SHP77 (cell line): ENCODE data around the gene TANC1.

Experiments used
- DNase-seq, 2 experiments: peaks; one replicate each; lab custom pipeline; 2025; lab: John Stamatoyannopoulos, UW

The TANC1 gene

DNA sequence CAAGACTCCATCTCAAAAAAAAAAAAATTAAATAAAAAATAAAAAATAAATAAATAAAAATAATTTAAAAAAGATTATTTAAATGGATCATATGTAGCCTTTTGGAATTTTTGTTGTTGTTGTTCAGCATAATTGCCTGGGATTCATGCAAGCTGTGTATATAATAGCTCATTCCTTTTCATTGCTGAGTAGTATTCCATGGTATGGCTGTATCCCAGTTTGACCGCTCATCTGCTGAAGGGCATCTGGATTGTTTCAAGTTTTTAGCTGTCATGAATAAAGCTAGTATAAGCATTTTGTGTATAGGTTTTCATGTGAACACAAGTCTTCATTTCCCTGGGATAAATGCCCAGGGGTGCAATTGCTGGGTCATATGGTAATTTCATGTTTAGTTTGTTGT lies 6.4 kb upstream of the TANC1 start:
- no peak for DNase-seq

GRCh38 chr2:158963071-158963470 lies 5.4 kb upstream of the TANC1 start:
- no peak for DNase-seq

DNA sequence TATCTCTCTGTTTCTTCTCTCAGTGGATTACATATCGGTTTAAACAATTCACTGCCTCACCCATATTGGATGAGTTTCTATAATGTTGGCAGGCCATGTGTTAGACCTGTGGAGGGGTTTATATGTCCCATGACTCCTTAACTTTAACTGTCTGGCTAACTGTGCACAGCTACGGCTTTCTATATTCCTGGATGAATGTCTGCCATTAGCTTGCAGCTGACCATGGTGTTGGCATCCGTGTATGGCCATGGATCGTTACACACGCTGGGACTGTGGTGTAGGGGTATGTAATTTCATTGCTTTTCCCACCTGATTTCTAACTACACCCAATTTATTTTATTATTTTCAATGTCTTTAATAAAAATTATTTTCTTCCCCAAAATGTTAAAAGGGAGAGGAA lies 3.3 kb upstream of the TANC1 start:
- DNase-seq, result no peak

DNA sequence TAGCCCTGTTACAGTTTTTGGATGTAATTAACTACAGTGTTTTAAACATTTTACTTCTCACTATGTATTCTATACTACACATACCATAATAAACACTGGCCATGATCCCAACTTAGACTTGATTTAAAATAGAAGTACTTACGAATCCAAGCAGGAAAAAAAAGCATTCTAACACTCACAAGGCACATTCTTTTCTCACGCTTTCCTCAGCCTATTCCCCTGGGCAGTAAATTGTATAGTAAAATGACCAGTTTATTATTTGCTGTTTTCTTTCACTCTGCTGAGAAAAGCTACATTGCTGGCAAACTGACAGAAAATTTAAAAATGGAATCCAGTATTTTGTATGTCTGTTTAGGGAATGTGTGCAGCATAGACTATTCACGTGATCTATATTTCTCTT lies 2.8 kb upstream of the TANC1 start:
- no peak for DNase-seq

DNA sequence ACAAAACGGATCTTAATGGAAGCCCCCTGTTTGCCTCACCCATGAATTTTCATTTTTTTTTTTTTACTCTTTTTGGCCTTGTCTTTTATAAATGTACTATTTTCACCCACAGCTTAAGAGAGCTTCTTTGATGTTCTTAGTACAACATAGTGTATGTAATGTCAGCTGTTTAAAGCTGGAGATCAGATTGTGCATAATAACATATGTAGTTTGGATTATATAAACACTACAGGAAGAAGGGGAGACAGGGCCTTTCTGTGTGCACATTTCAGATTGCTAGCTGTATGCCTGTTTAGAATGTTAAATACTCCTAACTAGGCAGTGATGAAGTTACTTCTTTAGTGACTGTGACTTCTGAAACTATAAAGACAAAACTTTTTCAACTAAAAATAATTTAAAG lies 2.1 kb upstream of the TANC1 start:
- DNase-seq, result no peak

DNA sequence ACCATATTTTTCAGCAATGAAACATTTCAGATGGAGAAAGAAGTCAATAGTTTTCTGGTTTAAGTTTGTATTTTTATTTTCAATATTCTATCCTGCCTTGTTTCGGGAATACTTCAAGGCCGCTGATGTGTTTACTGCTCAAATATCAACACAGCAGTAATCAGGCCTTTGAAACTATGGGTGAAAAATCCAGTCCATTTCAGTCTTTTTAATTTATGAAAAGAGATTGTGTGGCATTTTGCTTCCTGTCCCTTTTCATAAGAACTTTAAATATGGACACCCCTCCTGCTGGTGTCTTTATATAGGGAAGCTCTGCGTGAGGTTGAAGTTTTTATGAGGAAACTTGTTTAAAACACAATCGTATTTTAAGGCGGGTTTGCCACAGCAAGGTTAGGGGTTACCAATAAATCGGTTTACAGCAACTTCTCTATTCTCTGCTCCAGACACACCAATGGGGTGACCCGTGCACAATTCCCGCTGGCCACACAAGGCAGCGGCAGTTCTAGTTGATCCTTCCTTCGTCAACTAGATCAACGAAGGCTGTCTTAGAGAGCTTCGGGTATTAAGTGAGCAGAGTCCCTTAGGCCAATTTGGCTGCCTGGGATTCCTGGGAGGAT lies 1.2 kb upstream of the TANC1 start:
- peak in 1 of 2 experiments; percentile 75 for DNase-seq

DNA sequence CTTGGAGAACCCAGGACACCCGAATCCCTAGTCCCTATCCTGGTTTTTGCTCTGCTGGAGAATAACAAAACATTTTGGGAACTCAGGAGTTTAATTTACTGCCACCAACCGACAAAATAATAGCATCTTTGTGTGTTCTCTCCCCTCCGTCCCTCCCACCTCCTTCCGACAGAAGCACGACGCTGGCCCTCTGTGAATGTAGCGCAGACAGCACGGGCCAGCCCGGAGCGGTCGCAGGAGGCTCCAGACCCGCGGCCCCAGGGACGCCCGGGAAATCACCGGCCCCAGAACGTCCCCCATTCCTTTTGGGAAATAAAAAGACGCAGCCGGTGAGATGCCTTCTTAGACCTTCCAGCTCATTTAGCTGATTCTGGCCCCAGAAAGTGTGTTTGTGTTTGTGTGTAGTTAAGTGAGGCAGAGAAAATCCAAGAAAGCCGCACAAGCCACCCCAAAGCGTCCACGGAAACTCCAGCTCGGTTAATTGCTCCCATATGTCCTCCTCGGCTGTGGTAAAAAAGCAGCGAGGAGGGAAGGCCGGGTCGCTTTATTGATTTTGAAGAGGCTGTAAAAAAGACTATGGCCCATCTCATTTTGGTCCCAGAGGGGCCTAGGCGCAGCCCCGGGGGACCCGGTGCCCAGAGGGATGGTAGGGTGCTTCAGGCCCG lies 577 bp upstream of the TANC1 start:
- DNase-seq, result peak; percentile 30 to 75

DNA sequence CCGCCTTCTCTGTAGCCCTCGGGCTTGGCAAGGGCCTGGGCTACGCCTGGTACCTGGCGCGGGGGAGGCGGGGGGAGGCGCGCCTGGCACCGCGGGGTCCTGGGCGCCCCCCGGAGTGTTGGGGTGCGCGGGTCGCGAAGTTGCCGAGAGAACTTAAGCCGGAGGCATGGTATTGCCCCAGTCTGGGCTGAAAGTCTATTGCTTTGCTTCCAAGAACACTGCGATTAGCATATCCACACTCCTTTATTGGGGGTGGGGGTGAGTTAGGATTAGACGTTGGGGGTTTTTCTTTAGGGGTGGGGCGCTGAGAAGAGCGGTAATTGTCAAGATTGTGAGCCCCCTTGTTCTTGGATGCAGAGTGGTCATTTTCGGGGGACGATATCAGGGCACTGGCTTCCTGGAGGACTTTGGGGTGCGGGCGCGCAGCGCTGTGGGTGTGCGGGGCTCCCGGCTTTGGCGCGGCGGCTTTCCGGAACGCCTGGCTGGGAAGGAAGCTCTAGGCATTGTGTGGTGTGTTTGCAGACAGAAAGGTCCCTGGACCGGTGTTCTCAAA lies 798 bp downstream of the TANC1 start:
- no peak for DNase-seq

GRCh38 chr2:158969715-158970240 lies 1.3 kb downstream of the TANC1 start:
- no peak for DNase-seq

GRCh38 chr2:158970241-158970751 lies 1.9 kb downstream of the TANC1 start:
- no peak for DNase-seq

GRCh38 chr2:158973116-158973956 lies 4.9 kb downstream of the TANC1 start:
- peak; percentile 66 to 80 for DNase-seq

DNA sequence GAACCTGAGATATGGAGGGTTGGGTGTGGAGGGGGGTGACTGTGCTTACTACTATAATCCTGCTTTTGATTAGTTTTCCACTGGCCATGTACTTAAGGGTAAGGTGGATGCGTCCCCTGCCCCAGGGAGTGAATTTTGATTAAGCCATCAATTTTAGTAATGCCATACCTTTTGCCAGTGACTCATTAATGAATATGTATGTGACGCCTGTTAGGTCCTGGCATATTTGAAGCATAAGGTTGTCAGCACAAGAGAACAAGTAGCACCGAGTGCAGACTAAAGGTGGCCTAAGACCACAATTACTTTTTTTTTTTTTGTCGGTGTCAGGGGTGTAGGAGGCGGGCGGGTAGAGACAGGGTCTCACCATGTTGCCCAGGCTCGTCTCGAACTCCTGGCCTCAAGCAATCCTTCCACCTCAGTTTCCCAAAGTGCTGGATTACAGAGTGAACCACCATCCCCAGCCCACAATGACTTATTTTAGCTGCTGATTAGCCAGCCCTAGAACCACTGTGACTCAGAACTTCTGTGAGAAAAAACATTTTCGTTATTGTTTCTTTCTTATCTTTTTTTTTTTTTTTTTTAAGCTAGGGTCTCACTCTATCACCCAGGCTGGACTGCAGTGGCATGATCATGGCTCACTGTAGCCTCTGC lies 7.0 kb downstream of the TANC1 start:
- DNase-seq, result no peak

DNA sequence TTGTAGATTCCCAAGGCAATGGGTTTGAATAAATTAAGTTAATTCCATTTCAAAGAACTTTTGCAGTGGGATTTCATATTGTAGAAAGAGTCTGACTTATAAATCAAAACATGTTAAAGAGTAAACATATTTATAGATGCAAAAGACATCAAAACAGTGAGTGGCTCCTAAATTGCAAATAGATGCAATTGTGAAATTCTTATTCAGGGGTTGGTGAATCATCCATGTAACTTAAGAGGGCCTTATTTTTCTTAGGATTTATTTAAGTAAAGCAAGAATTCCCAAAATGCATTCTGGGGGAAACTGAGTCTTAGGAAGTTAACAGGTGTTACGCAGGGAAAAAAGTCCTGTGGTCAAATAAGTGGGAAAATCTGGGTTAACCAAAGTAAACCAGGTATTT lies 11.3 kb downstream of the TANC1 start:
- no peak for DNase-seq

DNA sequence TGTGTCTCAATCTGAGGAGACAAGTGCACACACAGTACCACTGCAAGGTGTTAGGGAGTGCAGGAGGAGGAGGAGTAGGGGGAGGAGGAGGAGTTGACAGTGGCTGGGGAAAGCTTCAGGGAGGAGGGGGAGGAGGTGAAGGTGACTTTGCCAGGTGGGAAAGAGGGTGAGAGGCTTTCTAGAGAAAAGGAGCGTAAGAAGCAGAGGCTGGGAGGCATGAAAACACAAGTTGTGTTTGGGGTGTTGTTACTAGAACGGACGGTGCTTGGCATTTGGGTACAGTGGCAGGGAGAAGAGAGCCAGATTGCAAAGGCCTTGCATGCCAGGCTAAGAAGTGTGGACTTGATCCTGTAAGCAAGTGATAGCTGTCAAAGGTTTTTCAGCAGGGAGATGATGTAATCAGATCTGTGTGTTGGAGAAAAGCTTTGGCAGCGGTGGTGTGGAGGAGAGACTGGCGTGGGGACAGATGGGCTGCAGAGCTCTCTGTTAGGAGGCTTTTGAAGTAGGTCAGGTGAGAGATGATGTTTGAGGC lies 16.2 kb downstream of the TANC1 start:
- DNase-seq, result no peak

GRCh38 chr2:158988501-158988900 lies 20.1 kb downstream of the TANC1 start:
- DNase-seq, result no peak

DNA sequence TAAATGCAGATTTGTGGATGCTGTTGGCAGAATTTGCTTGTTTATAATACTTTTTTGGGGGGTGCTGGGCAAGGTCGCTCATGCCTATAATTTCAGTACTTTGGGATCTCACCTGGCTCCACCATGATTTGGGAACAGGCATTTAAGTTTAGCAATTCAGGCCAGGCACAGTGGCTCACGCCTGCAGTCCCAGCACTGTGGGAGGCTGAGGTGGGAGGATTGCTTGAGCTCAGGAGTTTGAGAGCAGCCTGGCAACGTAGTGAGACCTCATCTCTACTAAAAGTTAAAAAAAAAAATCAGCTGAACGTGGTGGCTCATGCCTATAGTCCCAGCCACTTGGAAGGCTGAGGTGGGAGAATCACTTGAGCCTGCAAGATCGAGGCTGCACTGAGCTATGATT lies 20.7 kb downstream of the TANC1 start:
- no peak for DNase-seq

DNA sequence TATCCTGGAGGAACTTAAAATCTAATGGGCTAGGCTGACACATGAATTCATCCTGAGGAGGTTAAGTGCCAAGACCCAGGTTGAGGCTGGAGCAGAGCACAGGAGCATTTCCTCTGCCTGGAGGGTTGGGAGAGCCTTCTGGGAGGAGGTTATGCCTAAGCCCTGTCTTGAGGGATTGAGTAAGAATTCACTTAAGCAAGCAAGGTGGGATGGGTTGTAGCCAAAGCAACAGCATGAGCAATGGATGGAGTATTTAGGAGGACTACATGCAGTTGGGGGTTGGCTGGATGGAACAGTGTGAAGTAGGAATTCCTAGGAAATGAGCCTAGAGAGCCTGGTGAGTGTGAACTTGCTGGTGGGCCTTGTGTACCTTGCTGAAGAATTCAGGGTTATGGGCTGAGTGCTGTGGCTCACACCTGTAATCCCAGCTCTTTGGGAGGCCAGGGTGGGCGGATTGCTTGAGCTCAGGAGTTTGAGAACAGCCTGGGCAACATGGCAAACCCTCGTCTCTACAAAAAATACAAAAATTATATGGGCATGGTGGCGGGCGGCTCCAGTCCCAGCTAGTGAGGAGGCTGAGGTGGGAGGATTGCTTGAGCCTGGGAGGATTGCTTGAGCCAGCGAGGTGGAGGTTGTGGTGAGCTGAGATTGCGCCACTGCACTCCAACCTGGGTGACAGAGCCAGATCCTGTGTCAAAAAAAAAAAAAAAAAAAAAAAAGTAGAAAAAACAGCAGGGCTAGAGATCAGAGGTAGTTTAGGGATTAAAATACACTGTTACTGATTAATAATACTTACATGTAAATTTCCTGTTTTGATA lies 22.2 kb downstream of the TANC1 start:
- DNase-seq, result no peak

- no peak for DNase-seq
These were observed 24.6 kb downstream of the TANC1 start for GRCh38 chr2:158993030-158993429.

DNA sequence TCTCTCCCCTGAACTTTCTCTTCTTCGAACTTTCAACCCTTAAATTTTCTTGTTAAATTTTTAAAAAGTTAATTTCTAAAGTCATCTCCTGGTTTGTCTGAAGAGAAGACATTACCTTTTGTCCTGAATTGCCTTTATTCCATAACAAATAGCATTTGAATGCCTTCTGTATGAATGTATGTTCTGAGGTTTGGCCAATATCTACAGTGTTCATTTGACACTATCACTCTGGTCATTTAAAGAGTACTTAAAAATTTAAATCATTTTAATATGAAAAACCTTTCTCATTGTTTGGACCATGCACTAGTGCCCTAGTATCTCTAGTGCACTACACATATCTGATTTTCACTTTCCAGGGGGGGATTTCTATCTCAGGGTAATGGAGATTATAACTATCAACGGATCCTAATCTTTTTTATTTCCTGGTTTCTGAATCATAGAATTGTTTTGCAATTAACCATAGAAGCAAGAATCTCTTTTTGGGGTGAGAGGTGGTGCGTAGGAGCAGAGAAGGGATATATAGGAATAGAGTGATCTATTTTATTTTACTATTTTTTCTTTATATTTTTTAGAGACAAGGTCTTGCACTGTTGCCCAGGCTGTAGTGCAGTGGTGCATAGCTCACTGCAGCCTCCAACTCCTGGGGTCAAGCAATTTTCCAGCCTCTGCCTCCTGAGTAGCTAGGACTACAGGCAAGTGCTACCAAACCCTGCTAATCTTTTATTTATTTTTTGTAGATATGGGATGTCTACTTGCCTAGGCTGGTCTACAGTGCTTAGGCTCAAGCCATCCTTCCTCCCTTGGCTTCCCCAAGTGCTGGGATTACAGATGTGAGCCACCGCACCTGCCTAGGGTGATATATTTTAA lies 25.5 kb downstream of the TANC1 start:
- DNase-seq, result no peak
